NCI-H2081 (cell line): ENCODE measurements around the gene C12orf43.

Experiments
- DNase-seq, 2 experiments: peaks; one replicate each; lab custom pipeline; 2025; lab: John Stamatoyannopoulos, UW

The C12orf43 gene

GRCh38 chr12:120999191-121000120, 16.8 kb downstream of the C12orf43 start:
- no peak for DNase-seq

- DNase-seq: no peak
Measured at GRCh38 chr12:120998435-120998834, 17.9 kb downstream of the C12orf43 start.

DNA sequence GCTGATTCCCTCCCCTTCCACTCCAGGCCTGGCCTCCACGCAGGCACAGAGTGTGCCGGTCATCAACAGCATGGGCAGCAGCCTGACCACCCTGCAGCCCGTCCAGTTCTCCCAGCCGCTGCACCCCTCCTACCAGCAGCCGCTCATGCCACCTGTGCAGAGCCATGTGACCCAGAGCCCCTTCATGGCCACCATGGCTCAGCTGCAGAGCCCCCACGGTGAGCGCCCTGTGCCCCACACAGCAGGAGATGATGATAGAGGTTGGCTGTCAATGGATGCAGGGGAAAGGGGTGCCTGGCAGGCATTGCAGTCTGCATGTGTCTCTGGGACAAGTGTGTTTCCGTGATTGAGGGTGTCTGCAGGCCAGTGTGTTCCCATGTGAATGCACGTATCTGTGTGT, 18.8 kb downstream of the C12orf43 start:
- no peak for DNase-seq

DNA sequence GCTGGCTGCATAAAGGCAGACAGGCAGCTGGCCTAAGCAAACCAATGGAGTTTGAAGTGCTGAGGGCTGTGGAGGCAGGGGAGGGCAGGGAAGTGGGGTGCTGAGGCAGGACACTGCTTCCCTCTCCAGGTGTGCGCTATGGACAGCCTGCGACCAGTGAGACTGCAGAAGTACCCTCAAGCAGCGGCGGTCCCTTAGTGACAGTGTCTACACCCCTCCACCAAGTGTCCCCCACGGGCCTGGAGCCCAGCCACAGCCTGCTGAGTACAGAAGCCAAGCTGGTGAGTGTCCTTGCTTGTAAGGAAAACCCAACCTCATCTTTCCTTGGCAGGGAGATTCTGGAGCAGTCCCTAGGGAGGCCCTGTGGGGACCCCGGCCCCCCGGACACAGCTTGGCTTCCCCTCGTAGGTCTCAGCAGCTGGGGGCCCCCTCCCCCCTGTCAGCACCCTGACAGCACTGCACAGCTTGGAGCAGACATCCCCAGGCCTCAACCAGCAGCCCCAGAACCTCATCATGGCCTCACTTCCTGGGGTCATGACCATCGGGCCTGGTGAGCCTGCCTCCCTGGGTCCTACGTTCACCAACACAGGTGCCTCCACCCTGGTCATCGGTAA, 20.0 kb downstream of the C12orf43 start:
- no peak for DNase-seq

DNA sequence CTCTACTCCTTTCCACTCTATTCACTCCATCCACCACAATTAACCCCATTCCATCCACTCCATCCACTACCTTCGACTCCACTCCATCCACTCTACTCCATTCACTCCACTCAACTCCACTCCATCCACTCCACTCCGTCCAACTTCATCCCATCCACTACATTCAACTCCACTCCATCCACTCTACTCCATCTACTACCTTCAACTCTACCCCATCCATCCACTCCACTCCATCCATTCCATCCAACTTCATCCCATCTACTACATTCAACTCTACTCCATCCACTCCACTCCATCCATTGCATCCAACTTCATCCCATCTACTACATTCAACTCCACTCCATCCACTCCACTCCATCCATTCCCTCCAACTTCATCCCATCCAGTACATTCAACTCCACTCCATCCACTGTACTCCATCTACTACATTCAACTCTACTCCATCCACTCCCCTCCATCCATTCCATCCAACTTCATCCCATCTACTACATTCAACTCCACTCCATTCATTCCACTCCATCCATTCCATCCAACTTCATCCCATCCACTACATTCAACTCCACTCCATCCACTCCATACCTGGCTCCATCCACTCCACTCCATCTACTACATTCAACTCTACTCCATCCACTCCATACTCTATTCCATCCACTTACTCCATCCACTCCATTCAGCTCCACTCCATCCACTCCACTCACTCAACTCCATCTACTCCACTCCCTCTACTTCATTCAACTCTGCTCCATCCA, 21.5 kb downstream of the C12orf43 start:
- no peak for DNase-seq

- DNase-seq: no peak
Measured at GRCh38 chr12:120994059-120994458, 22.2 kb downstream of the C12orf43 start.

GRCh38 chr12:120993496-120993895, 22.8 kb downstream of the C12orf43 start:
- no peak for DNase-seq

DNA sequence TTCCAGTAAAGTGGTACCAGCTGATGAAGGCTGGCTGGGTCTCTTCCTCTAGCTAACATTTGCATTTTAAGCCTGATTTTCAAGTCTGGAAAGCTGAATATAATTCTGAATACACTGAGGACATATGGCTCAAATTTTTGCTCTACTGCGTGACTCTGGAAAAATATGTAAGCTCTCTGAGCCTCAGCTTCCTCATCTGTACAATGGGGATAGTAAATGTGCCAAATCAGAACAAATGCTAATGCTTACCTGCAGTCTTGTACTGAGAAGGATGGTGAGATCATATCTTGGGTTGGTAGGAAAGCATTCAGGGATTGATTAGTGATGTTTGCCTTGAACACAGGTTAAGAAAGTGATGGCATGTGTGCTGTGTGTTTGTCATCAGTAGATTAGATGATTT, 23.3 kb downstream of the C12orf43 start:
- DNase-seq: no peak

DNA sequence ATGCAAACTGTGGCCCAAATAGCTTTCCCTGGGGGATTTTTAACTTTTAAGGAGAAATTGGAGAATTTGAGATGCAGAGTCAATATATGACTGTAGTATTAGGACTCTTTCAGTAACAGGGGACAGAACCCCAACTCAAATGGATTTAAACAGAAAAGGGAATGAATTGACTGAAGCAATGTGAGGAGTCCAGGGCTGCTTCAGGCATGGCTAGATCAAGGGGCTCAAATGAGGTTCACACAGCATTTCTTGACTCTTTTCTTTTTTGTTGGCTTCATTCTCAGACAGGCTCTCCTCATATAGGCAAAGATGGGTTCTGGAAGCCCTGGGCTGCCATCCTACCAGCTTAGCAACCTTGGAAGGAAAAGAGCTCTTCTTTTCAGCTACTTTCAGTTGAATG, 24.3 kb downstream of the C12orf43 start:
- DNase-seq: no peak

GRCh38 chr12:120990487-120991055, 25.7 kb downstream of the C12orf43 start:
- DNase-seq: no peak

DNA sequence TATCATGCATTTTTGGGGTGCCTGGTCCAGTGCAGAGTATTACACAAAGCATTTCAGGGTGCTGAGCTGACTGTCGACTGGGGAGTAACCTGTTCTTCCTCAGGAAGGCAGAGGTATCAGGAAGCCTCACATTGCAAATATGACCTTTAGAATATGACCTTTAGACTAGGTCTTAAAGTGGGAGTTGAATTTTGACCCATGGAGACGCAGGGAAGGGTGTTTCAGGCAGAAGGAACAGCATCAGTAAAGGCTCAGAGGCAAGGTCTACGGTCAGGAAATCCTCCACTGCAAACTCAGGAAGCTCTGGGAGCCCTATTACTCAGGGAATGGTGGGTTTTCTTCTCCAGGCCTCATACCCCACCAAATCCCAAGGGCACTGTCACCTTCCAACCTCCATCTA, 26.6 kb downstream of the C12orf43 start:
- DNase-seq: no peak

DNA sequence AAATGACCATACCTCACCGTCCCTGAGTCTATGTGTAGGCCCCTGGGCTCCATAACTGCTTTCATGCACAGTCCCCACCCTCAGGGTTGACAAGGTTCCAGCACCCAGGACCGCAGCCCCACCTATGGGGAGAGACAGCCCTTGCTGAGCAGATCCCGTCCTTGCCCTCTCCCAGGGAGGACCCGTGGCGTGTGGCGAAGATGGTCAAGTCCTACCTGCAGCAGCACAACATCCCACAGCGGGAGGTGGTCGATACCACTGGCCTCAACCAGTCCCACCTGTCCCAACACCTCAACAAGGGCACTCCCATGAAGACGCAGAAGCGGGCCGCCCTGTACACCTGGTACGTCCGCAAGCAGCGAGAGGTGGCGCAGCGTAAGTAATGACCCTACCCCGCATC, 27.6 kb downstream of the C12orf43 start:
- no peak for DNase-seq

DNA sequence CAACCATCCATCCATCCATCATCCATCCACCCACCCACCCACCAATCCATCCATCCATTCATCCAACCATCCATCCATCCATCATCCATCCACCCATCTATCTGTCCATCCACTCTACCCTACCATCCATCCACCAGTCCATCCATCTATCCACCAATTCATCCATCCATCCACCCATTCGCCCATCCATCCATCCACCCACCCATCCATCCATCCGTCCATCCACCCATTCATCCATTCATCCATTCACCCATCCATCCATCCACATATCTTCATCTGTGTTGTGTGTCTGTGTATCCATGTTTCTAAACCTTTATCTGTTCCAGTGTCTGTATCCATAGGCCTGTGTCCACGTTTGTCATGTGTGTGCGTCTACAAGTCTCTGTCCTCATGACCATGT, 28.1 kb downstream of the C12orf43 start:
- DNase-seq: no peak

GRCh38 chr12:120984351-120984898, 31.9 kb downstream of the C12orf43 start:
- no peak for DNase-seq

DNA sequence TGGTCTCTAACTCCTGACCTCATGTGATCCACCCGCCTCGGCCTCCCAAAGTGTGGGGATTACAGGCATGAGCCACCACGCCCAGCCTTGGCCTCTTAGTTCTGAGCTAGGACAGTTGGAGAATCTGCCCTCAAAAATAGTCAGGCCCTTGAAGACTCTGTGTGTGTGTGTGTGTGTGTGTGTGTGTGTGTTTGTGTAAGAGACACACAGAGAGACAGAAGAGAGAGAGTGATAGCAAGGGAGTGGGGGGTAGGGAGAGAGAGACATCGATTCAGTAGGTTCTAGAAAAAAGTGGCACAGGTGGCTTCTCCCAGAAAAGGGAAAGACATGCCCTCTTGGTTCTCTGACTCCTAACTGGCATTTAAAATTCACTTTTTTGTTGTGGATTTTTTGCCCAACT, 32.5 kb downstream of the C12orf43 start:
- no peak for DNase-seq

GRCh38 chr12:120982659-120983058, 33.6 kb downstream of the C12orf43 start:
- DNase-seq: no peak

DNA sequence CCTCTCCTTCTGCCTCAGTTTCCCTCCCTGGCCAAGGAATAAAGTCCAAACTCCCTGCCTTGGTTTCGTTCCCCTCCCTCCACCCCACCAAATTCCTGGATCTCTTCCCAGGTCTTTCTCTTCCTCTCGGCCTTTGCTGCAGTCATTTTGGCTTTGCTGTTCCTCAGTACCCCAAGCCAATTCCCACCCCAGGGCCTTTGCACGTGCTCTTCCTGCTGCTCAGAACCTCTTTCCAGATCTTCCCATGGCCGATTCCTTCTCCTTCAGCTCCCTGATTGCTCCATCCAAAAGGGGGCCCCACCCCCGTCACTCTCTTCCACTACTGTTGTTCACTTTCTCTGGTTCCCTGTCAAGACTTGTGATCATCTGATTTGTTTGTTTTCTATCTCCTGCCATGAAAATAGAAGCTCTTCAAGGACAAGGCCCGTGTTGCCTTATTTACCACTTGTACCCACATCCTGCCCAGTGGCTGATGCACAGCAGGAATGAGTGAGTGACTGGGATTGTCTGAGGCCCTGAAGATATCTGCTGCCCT, 34.8 kb downstream of the C12orf43 start:
- no peak for DNase-seq

DNA sequence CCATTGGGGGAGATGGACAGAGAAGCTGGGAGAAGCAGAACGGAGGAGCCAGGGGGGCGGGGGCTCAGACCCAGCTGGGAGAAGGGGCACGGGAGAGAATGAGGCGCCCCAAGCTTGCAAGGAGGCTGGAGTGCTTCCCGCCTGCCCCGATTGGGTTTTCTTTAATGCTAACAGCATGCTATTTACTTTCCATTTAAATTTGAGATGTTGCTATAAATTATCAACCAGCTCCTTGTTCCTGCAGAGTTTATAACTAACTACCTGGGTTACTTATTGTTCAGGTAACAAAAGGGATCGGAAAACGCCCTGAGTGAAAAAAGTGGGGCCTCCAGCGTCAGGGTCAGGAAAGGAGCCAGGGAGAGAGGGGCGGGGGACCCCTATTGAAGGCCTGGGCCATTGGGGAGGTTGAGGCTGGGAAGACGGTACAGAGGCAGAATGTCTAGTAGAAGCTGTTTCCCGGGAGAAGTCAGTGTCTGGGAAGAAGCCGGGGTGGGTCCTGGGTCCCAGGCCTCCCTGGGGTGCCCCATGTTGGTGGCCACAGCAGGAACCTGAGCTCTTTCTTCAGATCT, 35.4 kb downstream of the C12orf43 start:
- no peak for DNase-seq

GRCh38 chr12:120979862-120980696, 36.2 kb downstream of the C12orf43 start:
- no peak for DNase-seq

GRCh38 chr12:120979220-120979861, 36.9 kb downstream of the C12orf43 start:
- DNase-seq: no peak
